HepG2 (cell line): ENCODE measurements around the gene LAPTM4A. TPM values are rescaled to one million over a fixed set of nuclear protein-coding genes. Genes with fewer than 3 reads are reported as not detected.
A peak's percentile ranks its signal among the peaks of the same experiment; 100 is the strongest.

Experiments used
- ATM ChIP-seq: fragments of 450-650 bp; IDR thresholded peaks from 2 replicates; pipeline ENCODE4 v1.7.1; 2017; ENCODE audit warnings: mild to moderate bottlenecking, borderline replicate concordance
- CAMTA2 ChIP-seq: sonication (generic); formaldehyde crosslinking; IDR thresholded peaks from 2 replicates; pipeline ENCODE4 v1.4.0; 2020; ENCODE audit warnings: mild to moderate bottlenecking, missing genetic modification reagents, borderline replicate concordance
- ELF1 ChIP-seq: sonication (generic); formaldehyde crosslinking; IDR thresholded peaks from 2 replicates; pipeline ENCODE4 v1.4.0; 2020; ENCODE audit warnings: missing genetic modification reagents
- ELF3 ChIP-seq: IDR thresholded peaks from 2 replicates; pipeline ENCODE4 v1.6.1; 2016; ENCODE audit warnings: missing genetic modification reagents, missing compliant biosample characterization
- IKZF4 ChIP-seq: sonication (generic); formaldehyde crosslinking; IDR thresholded peaks from 2 replicates; pipeline ENCODE4 v1.5.1; 2020; ENCODE audit warnings: borderline replicate concordance, mild to moderate bottlenecking, low read depth, missing genetic modification reagents; ENCODE audit errors: not compliant biosample characterization
- MTERF4 ChIP-seq: sonication (generic); formaldehyde crosslinking; IDR thresholded peaks from 2 replicates; pipeline ENCODE4 v1.8.0; 2023; ENCODE audit warnings: mild to moderate bottlenecking, missing genetic modification reagents
- NCOA2 ChIP-seq: sonication (generic); formaldehyde crosslinking; IDR thresholded peaks from 2 replicates; pipeline ENCODE4 v1.8.0; 2022; ENCODE audit warnings: inconsistent platforms
- NFYC ChIP-seq: IDR thresholded peaks from 2 replicates; pipeline ENCODE4 v1.6.1; 2016; ENCODE audit warnings: missing genetic modification reagents, missing compliant biosample characterization
- ZBTB46 ChIP-seq: sonication (generic); formaldehyde crosslinking; IDR thresholded peaks from 2 replicates; pipeline ENCODE4 v1.4.0; 2020; ENCODE audit warnings: mild to moderate bottlenecking, missing genetic modification reagents, borderline replicate concordance
- ZEB1 ChIP-seq: IDR thresholded peaks from 2 replicates; pipeline ENCODE4 v1.6.1; 2012; ENCODE audit warnings: mild to moderate bottlenecking, low read depth, inconsistent platforms; ENCODE audit not compliant: insufficient replicate concordance
- ZMYM2 ChIP-seq: sonication (generic); formaldehyde crosslinking; IDR thresholded peaks from 2 replicates; pipeline ENCODE4 v1.8.0; 2022; ENCODE audit warnings: mild to moderate bottlenecking, missing genetic modification reagents
- ZNF484 ChIP-seq: sonication (generic); formaldehyde crosslinking; IDR thresholded peaks from 2 replicates; pipeline ENCODE4 v1.5.1; 2020; ENCODE audit warnings: mild to moderate bottlenecking, low read depth, missing genetic modification reagents, borderline replicate concordance
- ZNF614 ChIP-seq: IDR thresholded peaks from 2 replicates; pipeline ENCODE4 v1.6.1; 2018; ENCODE audit warnings: missing biosample characterization, missing genetic modification reagents, inconsistent platforms, borderline replicate concordance
- ZNF674 ChIP-seq: sonication (generic); formaldehyde crosslinking; IDR thresholded peaks from 2 replicates; pipeline ENCODE4 v1.5.0; 2020; ENCODE audit warnings: low read depth, mild to moderate bottlenecking, missing genetic modification reagents
- ZNF841 ChIP-seq: sonication (generic); formaldehyde crosslinking; IDR thresholded peaks from 2 replicates; pipeline ENCODE4 v1.8.1; 2023; ENCODE audit warnings: missing genetic modification reagents, borderline replicate concordance
- polyA plus RNA-seq, 8 experiments: library from polyadenylated mRNA; depleted of rRNA in 3 of 8; stranded (reverse) in 7 of 8; unstranded in 1 of 8; fragments of >200 nt; fragmentation: Illumina TruSeq in 4 of 8; extraction: Trizol in 4 of 8; gene quantifications; 2 replicates each; pipeline versions ENCODE4 v1.2.1 to v1.2.3, GENCODE V29; 2011 to 2016; ENCODE audit warnings: low read depth in 4 of 8, missing spikeins in 1 of 8, mixed read lengths in 1 of 8; ENCODE audit not compliant: insufficient read depth in 1 of 8
- total RNA-seq, 5 experiments: library from RNA; depleted of rRNA; stranded (reverse); fragments of >200 nt; fragmentation: Illumina TruSeq; extraction: Trizol; gene quantifications; 2 replicates each; pipeline ENCODE4 v1.2.3, GENCODE V29; 2016; ENCODE audit warnings: low read depth in 1 of 5
- TF ChIP-seq, protein P1 (sequence below): sonication (generic); formaldehyde crosslinking; conservative IDR thresholded peaks from 2 replicates; pipeline ENCODE4 v1.5.0; 2020; ENCODE audit warnings: missing genetic modification reagents
- TF ChIP-seq, protein P2 (sequence below): sonication (generic); formaldehyde crosslinking; IDR thresholded peaks from 2 replicates; pipeline ENCODE4 v1.5.0; 2020; ENCODE audit warnings: mild to moderate bottlenecking, missing genetic modification reagents, borderline replicate concordance
- TF ChIP-seq, protein P3 (sequence below): sonication (generic); formaldehyde crosslinking; IDR thresholded peaks from 2 replicates; pipeline ENCODE4 v1.4.0; 2020; ENCODE audit warnings: missing genetic modification reagents
- TF ChIP-seq, protein P4 (sequence below): sonication (generic); formaldehyde crosslinking; IDR thresholded peaks from 2 replicates; pipeline ENCODE4 v1.5.0; 2020; ENCODE audit warnings: missing genetic modification reagents

Gene LAPTM4A
- total and polyA plus RNA-seq, 2 of the 13 experiments (the other 11 are each of a cell fraction or from before 2014, with no cell fraction given): 116 to 558 TPM

DNA sequence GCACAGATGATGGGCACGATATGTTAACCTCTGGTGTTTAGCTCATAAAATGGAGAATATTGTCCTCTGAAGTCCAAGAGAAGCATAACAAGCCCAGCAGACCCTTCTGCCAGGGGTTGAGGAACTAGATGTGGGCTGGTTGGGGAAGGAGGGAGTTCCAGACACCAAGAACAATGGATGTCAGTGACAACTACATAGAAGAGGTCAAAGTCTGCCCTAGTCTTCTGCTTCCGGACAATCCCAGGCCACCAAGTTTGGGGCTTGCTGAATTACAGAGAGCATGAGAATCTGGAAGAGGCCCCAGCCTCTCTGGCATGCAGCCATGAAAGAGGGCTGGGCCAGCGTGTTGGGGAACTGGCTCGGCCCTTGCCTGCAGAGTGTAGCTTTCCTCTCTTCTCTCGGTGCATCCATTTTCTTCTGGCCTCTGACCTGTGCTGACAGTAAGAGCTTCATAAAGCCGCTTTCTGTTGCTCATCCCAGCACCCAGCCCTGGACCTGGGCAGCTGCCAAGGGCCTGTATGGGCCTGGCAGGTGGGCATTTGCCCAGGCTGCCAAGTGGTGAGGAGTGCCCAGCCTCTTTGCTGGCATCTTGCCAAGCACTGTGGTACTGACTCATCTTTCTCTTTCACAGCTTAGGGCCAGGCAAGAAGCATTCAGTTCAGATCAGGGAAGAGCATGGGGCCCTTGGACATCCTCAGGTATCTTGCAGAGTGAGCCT is 14.6 kb upstream of the LAPTM4A start (continued):
- TF ChIP-seq NCOA2 (CRISPR knock-in tag) (peak; percentile 66; the same call in 1 of the 2 replicates), CAMTA2 (no peak), ELF1 (CRISPR knock-in tag) (peak; percentile 57; the same call in 1 of the 2 replicates), ZNF674 (CRISPR knock-in tag) (no peak), ZEB1 (no peak), IKZF4 (no peak), MTERF4 (CRISPR knock-in tag) (no peak), ZNF841 (CRISPR knock-in tag) (no peak), ZNF484 (CRISPR knock-in tag) (no peak), ELF3 (CRISPR knock-in tag) (peak; percentile 70; the same call in 1 of the 2 replicates), ZNF614 (CRISPR knock-in tag) (0 out of 2 replicates have a peak, but pooled peaks have one; percentile 63), ATM (no peak), ZMYM2 (CRISPR knock-in tag) (no peak), ZBTB46 (CRISPR knock-in tag) (peak; percentile 59; the same call in 1 of the 2 replicates), NFYC (CRISPR knock-in tag) (no peak)
- TF ChIP-seq, protein P1, sequence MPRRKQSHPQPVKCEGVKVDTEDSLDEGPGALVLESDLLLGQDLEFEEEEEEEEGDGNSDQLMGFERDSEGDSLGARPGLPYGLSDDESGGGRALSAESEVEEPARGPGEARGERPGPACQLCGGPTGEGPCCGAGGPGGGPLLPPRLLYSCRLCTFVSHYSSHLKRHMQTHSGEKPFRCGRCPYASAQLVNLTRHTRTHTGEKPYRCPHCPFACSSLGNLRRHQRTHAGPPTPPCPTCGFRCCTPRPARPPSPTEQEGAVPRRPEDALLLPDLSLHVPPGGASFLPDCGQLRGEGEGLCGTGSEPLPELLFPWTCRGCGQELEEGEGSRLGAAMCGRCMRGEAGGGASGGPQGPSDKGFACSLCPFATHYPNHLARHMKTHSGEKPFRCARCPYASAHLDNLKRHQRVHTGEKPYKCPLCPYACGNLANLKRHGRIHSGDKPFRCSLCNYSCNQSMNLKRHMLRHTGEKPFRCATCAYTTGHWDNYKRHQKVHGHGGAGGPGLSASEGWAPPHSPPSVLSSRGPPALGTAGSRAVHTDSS (CRISPR knock-in tag): no peak
- TF ChIP-seq, protein P2, sequence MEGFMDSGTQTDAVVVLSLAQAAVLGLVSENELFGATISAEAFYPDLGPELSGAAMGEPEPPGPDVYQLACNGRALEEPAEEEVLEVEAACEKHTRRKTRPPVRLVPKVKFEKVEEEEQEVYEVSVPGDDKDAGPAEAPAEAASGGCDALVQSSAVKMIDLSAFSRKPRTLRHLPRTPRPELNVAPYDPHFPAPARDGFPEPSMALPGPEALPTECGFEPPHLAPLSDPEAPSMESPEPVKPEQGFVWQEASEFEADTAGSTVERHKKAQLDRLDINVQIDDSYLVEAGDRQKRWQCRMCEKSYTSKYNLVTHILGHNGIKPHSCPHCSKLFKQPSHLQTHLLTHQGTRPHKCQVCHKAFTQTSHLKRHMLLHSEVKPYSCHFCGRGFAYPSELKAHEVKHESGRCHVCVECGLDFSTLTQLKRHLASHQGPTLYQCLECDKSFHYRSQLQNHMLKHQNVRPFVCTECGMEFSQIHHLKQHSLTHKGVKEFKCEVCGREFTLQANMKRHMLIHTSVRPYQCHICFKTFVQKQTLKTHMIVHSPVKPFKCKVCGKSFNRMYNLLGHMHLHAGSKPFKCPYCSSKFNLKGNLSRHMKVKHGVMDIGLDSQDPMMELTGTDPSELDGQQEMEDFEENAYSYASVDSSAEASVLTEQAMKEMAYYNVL: no peak; the same call in 1 of the 2 replicates
- TF ChIP-seq, protein P3, sequence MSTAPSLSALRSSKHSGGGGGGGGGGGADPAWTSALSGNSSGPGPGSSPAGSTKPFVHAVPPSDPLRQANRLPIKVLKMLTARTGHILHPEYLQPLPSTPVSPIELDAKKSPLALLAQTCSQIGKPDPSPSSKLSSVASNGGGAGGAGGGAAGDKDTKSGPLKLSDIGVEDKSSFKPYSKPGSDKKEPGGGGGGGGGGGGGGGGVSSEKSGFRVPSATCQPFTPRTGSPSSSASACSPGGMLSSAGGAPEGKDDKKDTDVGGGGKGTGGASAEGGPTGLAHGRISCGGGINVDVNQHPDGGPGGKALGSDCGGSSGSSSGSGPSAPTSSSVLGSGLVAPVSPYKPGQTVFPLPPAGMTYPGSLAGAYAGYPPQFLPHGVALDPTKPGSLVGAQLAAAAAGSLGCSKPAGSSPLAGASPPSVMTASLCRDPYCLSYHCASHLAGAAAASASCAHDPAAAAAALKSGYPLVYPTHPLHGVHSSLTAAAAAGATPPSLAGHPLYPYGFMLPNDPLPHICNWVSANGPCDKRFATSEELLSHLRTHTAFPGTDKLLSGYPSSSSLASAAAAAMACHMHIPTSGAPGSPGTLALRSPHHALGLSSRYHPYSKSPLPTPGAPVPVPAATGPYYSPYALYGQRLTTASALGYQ (CRISPR knock-in tag): peak; percentile 67; the same call in 1 of the 2 replicates
- TF ChIP-seq, protein P4, sequence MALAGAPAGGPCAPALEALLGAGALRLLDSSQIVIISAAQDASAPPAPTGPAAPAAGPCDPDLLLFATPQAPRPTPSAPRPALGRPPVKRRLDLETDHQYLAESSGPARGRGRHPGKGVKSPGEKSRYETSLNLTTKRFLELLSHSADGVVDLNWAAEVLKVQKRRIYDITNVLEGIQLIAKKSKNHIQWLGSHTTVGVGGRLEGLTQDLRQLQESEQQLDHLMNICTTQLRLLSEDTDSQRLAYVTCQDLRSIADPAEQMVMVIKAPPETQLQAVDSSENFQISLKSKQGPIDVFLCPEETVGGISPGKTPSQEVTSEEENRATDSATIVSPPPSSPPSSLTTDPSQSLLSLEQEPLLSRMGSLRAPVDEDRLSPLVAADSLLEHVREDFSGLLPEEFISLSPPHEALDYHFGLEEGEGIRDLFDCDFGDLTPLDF (CRISPR knock-in tag): no peak
